Adrenal gland (tissue), 12 donors: ENCODE measurements around the gene SUMO2. TPM values are rescaled to one million over a fixed set of nuclear protein-coding genes. Genes with fewer than 3 reads are reported as not detected.
"Not testable (repeated sequence)": the region's sequence is repeated elsewhere in the genome, so short reads cannot be mapped to it uniquely, and the experiment has no call there.

Experiments
- DNase-seq, 7 donors: peaks; one replicate each; pipeline ENCODE4 v3.0.0-alpha.2; 2019 to 2020
- H3K27ac ChIP-seq, 5 donors: fragments of 200-600 bp; sonication (generic) in 4 of 5; 1 replicate in 3 of 5; 2 replicates in 2 of 5; pipeline versions ENCODE4 v1.5.1 to v1.8.0; 2016 to 2020; ENCODE audit warnings: mild to moderate bottlenecking in 1 of 5
- H3K27me3 ChIP-seq: fragments of 200-600 bp; 2 replicates; pipeline ENCODE4 v1.8.0; 2021
- H3K36me3 ChIP-seq, 2 donors: fragments of 200-600 bp; replicated peaks in 1 of 2; 1 replicate in 1 of 2; 2 replicates in 1 of 2; pipeline versions ENCODE4 v1.5.1 to v1.8.0; 2018 to 2022
- H3K4me1 ChIP-seq, 2 donors: fragments of 200-600 bp; replicated peaks in 1 of 2; 1 replicate in 1 of 2; 2 replicates in 1 of 2; pipeline versions ENCODE4 v1.5.1 to v1.8.0; 2018 to 2021
- H3K4me3 ChIP-seq, 4 donors: fragments of 200-600 bp; sonication (generic) in 3 of 4; one replicate each; pipeline ENCODE4 v1.5.1; 2016 to 2018
- H3K9me3 ChIP-seq, 3 donors: fragments of 200-600 bp; sonication (generic) in 1 of 3; replicated peaks in 1 of 3; 1 replicate in 2 of 3; 2 replicates in 1 of 3; pipeline versions ENCODE4 v1.5.1 to v1.8.0; 2016 to 2021
- CTCF ChIP-seq, 6 experiments: fragments of 450-650 bp in 4 of 6; fragments of 200-600 bp in 2 of 6; sonication (generic) in 1 of 6; IDR thresholded peaks; 1 replicate in 5 of 6; 2 replicates in 1 of 6; pipeline versions ENCODE4 v1.5.1 to v1.8.0; 2016 to 2021; ENCODE audit warnings: antibody characterized with exemption in 6 of 6, mild to moderate bottlenecking in 2 of 6, moderate library complexity in 1 of 6
- POLR2A ChIP-seq, 2 donors: fragments of 450-650 bp; IDR thresholded peaks; one replicate each; pipeline ENCODE4 v1.6.1; 2017; ENCODE audit warnings: antibody characterized with exemption in 2 of 2, mild to moderate bottlenecking in 2 of 2, moderate library complexity in 1 of 2
- WGBS, 4 donors: extraction: QIAGEN DNeasy Blood & Tissue Kit in 2 of 4; methylation state at CpG; one replicate each; pipeline versions ENCODE4 v1.1.5 to v1.1.7; 2013 to 2017; 5-methylcytosine and 5-hydroxymethylcytosine counted together
- intact Hi-C, 2 donors: fragments of 100-400 bp; cut with DNase I; formaldehyde crosslinking; loops; one replicate each; pipeline versions ENCODE4 v1.14.1 to v1.15.0; 2022 to 2023
- polyA plus RNA-seq, 3 donors: library from polyadenylated mRNA; stranded (reverse); fragments of 200-250 nt in 2 of 3; fragments of 350-450 nt in 1 of 3; fragmentation: Illumina TruSeq in 1 of 3; extraction: RNeasy Lipid Tissue Mini Kit (QIAGEN cat#74804) in 1 of 3; gene quantifications; one replicate each; pipeline ENCODE4 v1.2.3, GENCODE V29; 2013 to 2014
- total RNA-seq, 9 donors: library from RNA; depleted of rRNA in 4 of 9; stranded (reverse); fragments of >200 nt in 4 of 9; fragments of 120-200 nt in 1 of 9; fragmentation: NEBNext Ultra II Directional in 1 of 9; extraction: Animal tissue kit (Norgen Biotek cat#: 25700) in 1 of 9; gene quantifications; one replicate each; pipeline versions ENCODE4 v1.1.0 to v1.2.4, GENCODE V29; 2013 to 2023
- donor health status: healthy with polysubstance abuse.
- donor health status: Bipolar disorder and iron deficiency.
- donor health status: DM: yes; HTN: yes; CAD: no.
- donor health status: DM: no; HTN: no; CAD: no.
- donor health status: DM: no; HTN: no; CAD: no.
- donor health status: DM: yes; HTN: yes; CAD: no.

Gene SUMO2
- total and polyA plus RNA-seq, 12 donors: 54.9 to 371 (median 215) TPM

GRCh38 chr17:75168998-75169397 lies 13.8 kb downstream of the SUMO2 start:
- H3K36me3 ChIP-seq: peaks cover 0 to 61% of the 10 kb centered on the region in 2 donors
- 68 to 82% (median 77%) methylated on average over 4 of the region's 4 CpGs for WGBS, 4 donors

GRCh38 chr17:75164606-75165005 lies 18.2 kb downstream of the SUMO2 start:
- 95 to 99% (median 98%) methylated on average over 15 of the region's 15 CpGs for WGBS, 4 donors
- intact Hi-C loops: not testable (repeated sequence)

More at GRCh38 chr17:75168998-75169397, 13.8 kb downstream of the SUMO2 start:
- no peak for DNase-seq
- intact Hi-C loops: no loop called here
- Histone ChIP-seq H3K4me3 (no peak overlapping the region), H3K4me1 (no peaks in the 10 kb centered on the region), H3K27ac (no peak overlapping the region), H3K9me3 (no peaks in the 10 kb centered on the region), H3K27me3 (no peaks in the 10 kb centered on the region)
- TF ChIP-seq POLR2A (IDR thresholded peaks at IDR 0.05) (no peak), CTCF (IDR thresholded peaks at IDR 0.05) (no peak)

GRCh38 chr17:75163074-75163473 lies 19.7 kb downstream of the SUMO2 start:
- Histone ChIP-seq H3K4me3 (no peak overlapping the region), H3K27me3 (no peaks in the 10 kb centered on the region), H3K36me3 (peaks cover 0 to 22% of the 10 kb centered on the region in 2 donors), H3K27ac (no peak overlapping the region), H3K9me3 (no peaks in the 10 kb centered on the region), H3K4me1 (peaks cover 0 to 8% of the 10 kb centered on the region in 2 donors)
- TF ChIP-seq CTCF (IDR thresholded peaks at IDR 0.05) (no peak), POLR2A (IDR thresholded peaks at IDR 0.05) (no peak)
- WGBS, 4 donors: 89 to 95% (median 92%) methylated on average over 5 of the region's 5 CpGs
- intact Hi-C loops: no loop called here
- DNase-seq: no peak

More at GRCh38 chr17:75164606-75165005, 18.2 kb downstream of the SUMO2 start:
- H3K27ac ChIP-seq, H3K27me3 ChIP-seq, H3K4me3 ChIP-seq, H3K9me3 ChIP-seq, H3K4me1 ChIP-seq: not testable (repeated sequence)
- H3K36me3 ChIP-seq: peaks cover 0 to 32% of the 10 kb centered on the region in 2 donors
- peak in 1 of 7 donors; percentile 3 for DNase-seq

- Histone ChIP-seq H3K27me3 (no peaks in the 10 kb centered on the region), H3K4me1 (peaks cover 0 to 8% of the 10 kb centered on the region in 2 donors), H3K4me3 (no peak overlapping the region), H3K9me3 (no peaks in the 10 kb centered on the region), H3K27ac (no peak overlapping the region), H3K36me3 (no peaks in the 10 kb centered on the region)
- intact Hi-C loops: no loop called here
- DNase-seq: no peak
- WGBS, 4 donors: 86 to 95% (median 91%) methylated on average over 5 of the region's 5 CpGs
- TF ChIP-seq CTCF (IDR thresholded peaks at IDR 0.05): no peak
- no peak for TF ChIP-seq POLR2A (IDR thresholded peaks at IDR 0.05)
Observed at GRCh38 chr17:75160211-75160610, 22.5 kb downstream of the SUMO2 start.
